NCI-H446 (cell line): Measurements from ENCODE around the gene CD3D.

Experiments
- DNase-seq, 2 experiments: peaks; one replicate each; lab custom pipeline; 2025; lab: John Stamatoyannopoulos, UW

CD3D gene

DNA sequence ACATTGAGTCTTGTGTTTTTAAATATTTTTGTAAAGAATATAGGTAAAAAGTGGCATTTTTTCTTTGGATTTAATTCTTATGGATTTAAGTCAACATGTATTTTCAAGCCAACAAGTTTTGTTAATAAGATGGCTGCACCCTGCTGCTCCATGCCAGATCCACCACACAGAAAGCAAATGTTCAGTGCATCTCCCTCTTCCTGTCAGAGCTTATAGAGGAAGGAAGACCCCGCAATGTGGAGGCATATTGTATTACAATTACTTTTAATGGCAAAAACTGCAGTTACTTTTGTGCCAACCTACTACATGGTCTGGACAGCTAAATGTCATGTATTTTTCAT lies 38.3 kb downstream of the CD3D start:
- no peak for DNase-seq

DNA sequence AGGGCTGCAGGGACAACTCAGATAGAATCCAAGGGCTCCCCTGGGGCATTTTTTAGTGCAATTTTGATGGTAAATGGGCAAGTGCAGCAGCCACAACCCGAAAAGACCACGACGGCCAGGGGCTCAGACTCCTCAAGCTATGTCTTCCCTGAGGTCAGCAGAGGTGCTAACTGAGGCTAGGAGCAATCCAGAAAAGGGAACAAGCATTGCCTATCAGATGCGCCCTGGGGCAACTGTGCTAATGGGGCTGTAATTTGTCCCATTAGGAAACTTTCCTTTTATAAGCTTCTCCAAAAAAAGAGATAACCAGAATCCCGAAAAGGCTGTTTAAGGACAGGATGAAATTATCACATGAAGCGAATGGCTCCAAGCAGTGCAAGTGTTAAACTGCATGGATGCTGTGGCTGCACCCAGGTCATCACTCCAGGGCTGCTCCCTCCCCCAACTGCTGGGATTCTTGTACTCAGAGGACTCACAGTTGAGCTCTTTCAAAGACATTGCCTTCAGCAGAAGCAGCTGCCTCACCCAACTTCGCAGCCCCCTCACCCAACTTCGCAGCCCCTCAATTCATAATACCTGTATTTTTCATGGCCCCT lies 40.8 kb downstream of the CD3D start:
- no peak for DNase-seq

DNA sequence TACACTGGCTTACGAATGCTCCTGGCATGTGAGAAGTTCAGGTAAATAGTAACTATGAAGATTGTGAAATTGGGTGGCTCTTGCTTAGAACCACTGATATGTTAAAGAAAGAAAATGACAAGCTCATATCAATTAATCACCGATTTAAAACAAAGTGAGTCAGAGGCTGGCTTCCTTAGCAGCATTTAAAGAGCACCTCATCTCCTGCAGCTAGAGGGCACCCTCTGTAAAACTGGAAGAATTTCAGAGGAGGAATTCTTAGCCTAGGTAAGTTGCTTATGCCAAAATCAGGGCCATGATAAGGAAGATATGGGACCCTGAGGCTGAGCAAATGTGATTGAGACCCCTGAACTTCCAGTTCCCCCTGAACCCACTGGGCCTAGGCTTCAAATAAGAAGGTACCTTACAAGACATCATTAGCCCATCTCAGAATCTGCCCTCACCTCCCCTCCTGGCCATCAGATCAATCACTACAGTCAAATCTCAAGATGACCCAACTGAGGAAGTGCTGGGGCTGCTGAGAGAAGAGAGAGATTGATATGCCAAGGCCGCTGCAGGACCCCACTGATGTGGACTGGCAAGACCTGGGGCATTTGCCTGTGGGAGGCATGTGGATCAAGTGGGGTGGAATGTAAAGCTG lies 46.6 kb downstream of the CD3D start:
- no peak for DNase-seq

DNA sequence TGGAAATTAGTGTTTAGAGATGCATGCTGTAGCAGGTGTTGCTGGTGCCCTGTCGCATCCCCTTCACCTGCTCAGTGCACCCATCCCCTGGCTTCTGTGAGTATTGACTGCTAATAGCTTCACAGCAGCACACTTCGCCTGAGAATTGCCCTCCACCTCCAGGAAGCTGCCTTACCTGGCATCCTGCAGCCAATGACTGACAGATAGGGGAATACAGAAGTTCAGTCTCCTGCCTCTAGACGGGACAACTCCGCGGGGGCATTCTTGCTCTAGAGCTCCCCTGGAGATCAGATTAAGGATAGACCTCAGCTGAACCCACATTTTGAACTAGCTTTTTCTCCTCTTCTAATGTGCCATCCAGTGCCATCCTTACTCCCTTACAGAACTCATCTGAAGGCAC lies 47.3 kb downstream of the CD3D start:
- no peak for DNase-seq

DNA sequence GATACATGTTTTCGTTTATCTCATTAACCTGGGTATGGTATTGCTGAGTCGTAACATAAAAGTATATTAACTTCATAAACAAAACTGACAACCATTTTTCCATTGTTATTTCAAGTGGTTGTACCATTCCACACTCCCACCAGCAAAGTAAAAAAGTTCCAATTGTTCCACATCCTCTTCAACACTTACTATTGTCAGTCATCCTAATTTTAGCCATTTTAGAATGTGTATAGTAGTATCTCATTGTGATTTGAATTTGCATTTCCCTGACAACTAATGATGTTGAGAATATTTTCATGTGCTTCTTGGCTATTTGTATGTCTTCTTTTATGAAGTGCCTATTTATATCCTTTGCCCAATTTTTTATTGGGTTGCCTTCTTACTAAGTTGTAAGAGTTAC lies 48.5 kb downstream of the CD3D start:
- DNase-seq = no peak

DNA sequence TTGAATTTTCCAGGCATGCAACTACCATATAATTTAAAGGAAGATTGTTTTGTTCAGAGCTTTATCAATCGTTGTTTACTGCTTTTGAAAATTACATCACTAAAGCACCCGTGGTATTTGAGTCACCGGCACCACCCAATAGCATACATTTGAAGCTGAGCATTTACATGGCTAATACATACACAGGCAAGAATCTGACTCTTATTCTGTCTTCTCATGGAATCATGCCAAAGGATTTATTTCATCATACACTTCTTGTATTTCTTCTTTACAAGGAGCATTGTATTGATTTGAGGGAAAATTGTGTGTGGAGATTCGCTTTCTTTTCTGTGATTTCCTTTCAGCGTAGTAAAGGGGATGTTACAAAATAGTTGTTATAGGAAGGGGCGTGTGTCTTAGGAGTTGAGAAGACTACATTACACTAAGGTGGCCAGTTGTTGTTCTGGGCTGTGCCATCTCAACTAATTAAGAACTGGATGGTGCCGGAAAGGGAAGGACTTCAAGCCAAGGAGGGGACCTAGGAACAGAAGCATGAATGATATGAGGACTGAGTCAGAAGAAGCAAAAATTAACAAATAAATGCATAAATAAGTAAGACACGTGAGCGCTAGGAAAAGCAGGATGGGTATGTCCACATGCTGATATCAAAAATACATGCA lies 50.9 kb downstream of the CD3D start:
- DNase-seq = no peak

DNA sequence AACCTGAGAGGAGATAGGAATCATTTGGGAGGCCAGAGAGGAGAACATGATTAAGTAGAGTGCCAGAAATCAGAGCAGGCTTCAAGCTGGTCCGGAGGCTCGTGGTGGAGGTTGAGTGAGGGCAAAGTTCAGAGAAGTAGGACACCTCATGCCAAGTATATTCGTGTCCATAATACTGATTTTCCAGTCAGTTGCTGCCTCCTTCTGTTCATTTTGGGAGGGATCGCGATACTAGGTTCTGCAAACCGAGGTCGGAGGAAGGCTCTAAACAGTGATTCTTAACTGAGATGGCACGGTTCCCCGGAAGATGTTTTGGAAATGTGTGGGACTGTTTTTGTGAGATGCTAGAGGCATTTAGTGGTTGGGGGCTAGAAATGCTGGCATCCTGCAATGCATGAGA lies 51.6 kb downstream of the CD3D start:
- DNase-seq = no peak

DNA sequence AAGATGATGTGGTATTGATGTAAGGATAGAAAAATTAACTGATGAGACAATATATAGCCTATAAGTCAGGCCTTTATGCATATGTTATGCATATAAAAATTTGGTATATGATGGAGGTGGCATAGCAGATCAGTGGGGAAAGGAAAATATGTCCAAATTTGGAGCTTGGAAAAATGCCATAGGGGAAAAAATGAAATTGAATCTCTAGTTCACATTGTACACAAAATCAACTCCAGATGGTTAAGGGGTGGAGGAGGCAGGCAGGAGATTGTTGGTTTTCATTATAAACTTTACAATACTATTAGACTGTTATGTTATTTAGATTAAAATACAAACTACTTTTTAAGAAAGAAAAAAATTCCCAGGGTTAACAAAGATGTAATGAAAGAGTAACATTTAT lies 53.1 kb downstream of the CD3D start:
- no peak for DNase-seq
